ENCODE results near the gene EDC3. TPM values are rescaled to one million over a fixed set of nuclear protein-coding genes. Genes with fewer than 3 reads are reported as not detected.

Gene EDC3
- total RNA-seq, 8 experiments from 2014 or later = 8.8 to 47.1 (median 29.1) TPM

- 90 to 100% (median 97%) methylated on average over 1 to 4 of the region's 6 CpGs; no CpG with 5 or more reads in 4 of the 10 experiments for WGBS, 10 experiments
- H3K4me3 ChIP-seq = no peak overlapping the region
- peaks cover 0 to 5% of the 10 kb centered on the region in 2 donors for H3K4me1 ChIP-seq (replicated peaks in 1 of 2)
- H3K27ac ChIP-seq = no peak overlapping the region
- in situ Hi-C loops (cut with MboI; ENCODE audit: low pct_unique_long_range_greater_than_20kb in 2 of 9, low sequenced_read_pairs in 9 of 9, unreplicated experiment in 9 of 9) = no loop called here
- peak in 2 of 8 experiments; percentile 7 to 25 for ATAC-seq (replicated peaks in 6 of 8)
Observed at GRCh38 chr15:74656935-74657535, 38.8 kb downstream of the EDC3 start.

- Histone ChIP-seq H3K4me1 (replicated peaks in 1 of 2) (peaks cover 0 to 5% of the 10 kb centered on the region in 2 donors), H3K27ac (no peak overlapping the region), H3K4me3 (no peak overlapping the region)
- ATAC-seq (replicated peaks in 6 of 8) = peak in 1 of 8 experiments; percentile 13
- in situ Hi-C loops (cut with MboI; ENCODE audit: low pct_unique_long_range_greater_than_20kb in 2 of 9, low sequenced_read_pairs in 9 of 9, unreplicated experiment in 9 of 9) = no loop called here
- 67 to 100% (median 96%) methylated on average over 1 to 5 of the region's 7 CpGs; no CpG with 5 or more reads in 4 of the 10 experiments for WGBS, 10 experiments
Observed at GRCh38 chr15:74655424-74655823, 40.4 kb downstream of the EDC3 start.

- in situ Hi-C loops (cut with MboI; ENCODE audit: low pct_unique_long_range_greater_than_20kb in 2 of 9, low sequenced_read_pairs in 9 of 9, unreplicated experiment in 9 of 9) = no loop called here
- Histone ChIP-seq H3K27ac (no peak overlapping the region), H3K4me3 (no peak overlapping the region), H3K4me1 (replicated peaks in 1 of 2) (peaks cover 0 to 5% of the 10 kb centered on the region in 2 donors)
- WGBS, 10 experiments = 10 to 100% (median 82%) methylated on average over 1 to 7 of the region's 7 CpGs
- peak in 3 of 8 experiments; percentile 89 to 94 (median 94) for ATAC-seq (replicated peaks in 6 of 8)
Observed at GRCh38 chr15:74653426-74654102, 42.3 kb downstream of the EDC3 start.

- Histone ChIP-seq H3K4me3 (no peak overlapping the region), H3K27ac (no peak overlapping the region), H3K4me1 (replicated peaks in 1 of 2) (no peaks in the 10 kb centered on the region)
- WGBS, 10 experiments = 55 to 100% (median 96%) methylated on average over 1 to 3 of the region's 3 CpGs; no CpG with 5 or more reads in 4 of the 10 experiments
- in situ Hi-C loops (cut with MboI; ENCODE audit: low pct_unique_long_range_greater_than_20kb in 2 of 9, low sequenced_read_pairs in 9 of 9, unreplicated experiment in 9 of 9) = no loop called here
- ATAC-seq (replicated peaks in 6 of 8) = peak in 3 of 8 experiments; percentile 33 to 89 (median 44)
Observed at GRCh38 chr15:74651242-74651741, 44.5 kb downstream of the EDC3 start.

- Histone ChIP-seq H3K4me3 (no peak overlapping the region), H3K4me1 (replicated peaks in 1 of 2) (peaks cover 0 to 4% of the 10 kb centered on the region in 2 donors), H3K27ac (no peak overlapping the region)
- in situ Hi-C loops (cut with MboI; ENCODE audit: low pct_unique_long_range_greater_than_20kb in 2 of 9, low sequenced_read_pairs in 9 of 9, unreplicated experiment in 9 of 9) = loop anchor here in 5 of 9 experiments (10.0 to 25.0 kb wide), 4 partner anchors 114 to 314 kb away; partner anchors contain the start of genes COX5A (in 2 of the 5) and RPP25 (in 1 of the 5)
- ATAC-seq (replicated peaks in 6 of 8) = no peak
- 88 to 100% (median 96%) methylated on average over 1 to 5 of the region's 5 CpGs; no CpG with 5 or more reads in 3 of the 10 experiments for WGBS, 10 experiments
Observed at GRCh38 chr15:74648051-74648842, 47.6 kb downstream of the EDC3 start.

- in situ Hi-C loops (cut with MboI; ENCODE audit: low pct_unique_long_range_greater_than_20kb in 2 of 9, low sequenced_read_pairs in 9 of 9, unreplicated experiment in 9 of 9) = loop anchor here in 5 of 9 experiments (10.0 to 25.0 kb wide), 4 partner anchors 116 to 316 kb away; partner anchors contain the start of genes COX5A (in 2 of the 5) and RPP25 (in 1 of the 5)
- peak in 2 of 8 experiments; percentile 66 to 80 for ATAC-seq (replicated peaks in 6 of 8)
- H3K4me3 ChIP-seq = no peak overlapping the region
- H3K4me1 ChIP-seq (replicated peaks in 1 of 2) = peaks cover 0 to 10% of the 10 kb centered on the region in 2 donors
- H3K27ac ChIP-seq = no peak overlapping the region
Observed at GRCh38 chr15:74646480-74646879, 49.3 kb downstream of the EDC3 start.

- Histone ChIP-seq H3K4me3 (no peak overlapping the region), H3K4me1 (replicated peaks in 1 of 2) (peaks cover 0 to 10% of the 10 kb centered on the region in 2 donors), H3K27ac (no peak overlapping the region)
- WGBS, 10 experiments = 93 to 100% (median 100%) methylated on average over 1 to 2 of the region's 2 CpGs; no CpG with 5 or more reads in 4 of the 10 experiments
- in situ Hi-C loops (cut with MboI; ENCODE audit: low pct_unique_long_range_greater_than_20kb in 2 of 9, low sequenced_read_pairs in 9 of 9, unreplicated experiment in 9 of 9) = loop anchor here in 5 of 9 experiments (10.0 to 25.0 kb wide), 4 partner anchors 119 to 319 kb away; partner anchors contain the start of genes COX5A (in 2 of the 5) and RPP25 (in 1 of the 5)
- ATAC-seq (replicated peaks in 6 of 8) = no peak
Observed at GRCh38 chr15:74643665-74644204, 52.1 kb downstream of the EDC3 start.

- peak in 5 of 8 experiments; percentile 25 to 54 (median 44) for ATAC-seq (replicated peaks in 6 of 8)
- in situ Hi-C loops (cut with MboI; ENCODE audit: low pct_unique_long_range_greater_than_20kb in 2 of 9, low sequenced_read_pairs in 9 of 9, unreplicated experiment in 9 of 9) = loop anchor here in 5 of 9 experiments (10.0 to 25.0 kb wide), 4 partner anchors 119 to 319 kb away; partner anchors contain the start of genes COX5A (in 2 of the 5) and RPP25 (in 1 of the 5)
- 25 to 90% (median 62%) methylated on average over 2 to 7 of the region's 11 CpGs for WGBS, 10 experiments
- H3K4me3 ChIP-seq = no peak overlapping the region
- H3K27ac ChIP-seq = no peak overlapping the region
- peaks cover 0 to 10% of the 10 kb centered on the region in 2 donors for H3K4me1 ChIP-seq (replicated peaks in 1 of 2)
Observed at GRCh38 chr15:74642734-74643664, 52.8 kb downstream of the EDC3 start.

GRCh38 chr15:74642348-74642733 lies 53.5 kb downstream of the EDC3 start:
- in situ Hi-C loops (cut with MboI; ENCODE audit: low pct_unique_long_range_greater_than_20kb in 2 of 9, low sequenced_read_pairs in 9 of 9, unreplicated experiment in 9 of 9) = loop anchor here in 5 of 9 experiments (10.0 to 25.0 kb wide), 4 partner anchors 120 to 320 kb away; partner anchors contain the start of genes COX5A (in 2 of the 5) and RPP25 (in 1 of the 5)
- Histone ChIP-seq H3K27ac (no peak overlapping the region), H3K4me1 (replicated peaks in 1 of 2) (peaks cover 0 to 10% of the 10 kb centered on the region in 2 donors), H3K4me3 (no peak overlapping the region)
- 93 to 100% (median 100%) methylated on average over 1 to 3 of the region's 4 CpGs; no CpG with 5 or more reads in 4 of the 10 experiments for WGBS, 10 experiments
- ATAC-seq (replicated peaks in 6 of 8) = no peak

- 67 to 100% (median 91%) methylated on average over 1 of the region's 1 CpG; no CpG with 5 or more reads in 4 of the 10 experiments for WGBS, 10 experiments
- in situ Hi-C loops (cut with MboI; ENCODE audit: low pct_unique_long_range_greater_than_20kb in 2 of 9, low sequenced_read_pairs in 9 of 9, unreplicated experiment in 9 of 9) = loop anchor here in 5 of 9 experiments (10.0 to 25.0 kb wide), 4 partner anchors 121 to 321 kb away; partner anchors contain the start of genes COX5A (in 2 of the 5) and RPP25 (in 1 of the 5)
- no peak overlapping the region for H3K27ac ChIP-seq
Observed at GRCh38 chr15:74641151-74641550, 54.7 kb downstream of the EDC3 start.

GRCh38 chr15:74636984-74637383 lies 58.8 kb downstream of the EDC3 start:
- no peaks in the 10 kb centered on the region for H3K4me1 ChIP-seq (replicated peaks in 1 of 2)
- in situ Hi-C loops (cut with MboI; ENCODE audit: low pct_unique_long_range_greater_than_20kb in 2 of 9, low sequenced_read_pairs in 9 of 9, unreplicated experiment in 9 of 9) = loop anchor here in 7 of 9 experiments (10.0 to 25.0 kb wide), 4 partner anchors 125 to 325 kb away; partner anchors contain the start of genes COX5A (in 2 of the 7) and RPP25 (in 1 of the 7)
- no peak overlapping the region for H3K4me3 ChIP-seq
- no peak overlapping the region for H3K27ac ChIP-seq
- ATAC-seq (replicated peaks in 6 of 8) = no peak
- WGBS, 10 experiments = 38 to 100% (median 100%) methylated on average over 1 of the region's 1 CpG; no CpG with 5 or more reads in 5 of the 10 experiments

More at GRCh38 chr15:74641151-74641550, 54.7 kb downstream of the EDC3 start:
- Histone ChIP-seq H3K4me3 (no peak overlapping the region), H3K4me1 (replicated peaks in 1 of 2) (peaks cover 0 to 10% of the 10 kb centered on the region in 2 donors)
- no peak for ATAC-seq (replicated peaks in 6 of 8)

Measured in motor neuron (in vitro differentiated cells).